Fibroblast of skin of back (primary cell): ENCODE data around the gene DHX9.

Source experiments
- DNase-seq: peaks from one replicate; pipeline ENCODE4 v3.0.0-alpha.2; 2013

DHX9 gene

DNA sequence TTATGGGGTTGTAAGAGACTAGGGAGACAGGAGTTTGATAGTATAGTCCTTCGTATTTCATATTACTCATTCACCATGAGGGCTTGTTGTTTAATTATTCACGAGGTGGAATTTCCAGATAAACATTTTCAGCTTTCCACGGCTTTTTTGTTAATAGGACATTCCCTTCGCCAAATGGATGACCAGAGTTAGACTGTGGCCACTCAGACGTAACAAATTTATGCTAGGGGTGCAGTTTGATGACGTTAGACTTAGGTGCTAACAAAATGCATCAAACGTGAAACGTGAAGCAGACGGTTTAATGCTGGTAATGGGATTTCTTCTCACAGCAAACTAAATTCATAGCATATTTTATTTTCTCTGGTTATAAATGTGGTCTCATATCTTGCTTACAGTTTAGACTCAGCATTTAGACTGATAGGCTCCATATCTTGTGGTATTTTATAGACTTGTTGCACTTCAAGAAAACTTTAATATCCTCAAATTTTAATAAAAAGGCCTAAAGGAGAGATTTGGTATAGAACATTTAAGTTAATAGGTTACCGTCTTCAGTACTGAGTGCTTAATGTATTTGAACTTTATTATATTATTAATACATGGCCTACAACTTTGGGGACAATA, 2.3 kb downstream of the DHX9 start:
- DNase-seq, result peak; percentile 37

GRCh38 chr1:182842265-182842664, 3.1 kb downstream of the DHX9 start:
- DNase-seq, result no peak

DNA sequence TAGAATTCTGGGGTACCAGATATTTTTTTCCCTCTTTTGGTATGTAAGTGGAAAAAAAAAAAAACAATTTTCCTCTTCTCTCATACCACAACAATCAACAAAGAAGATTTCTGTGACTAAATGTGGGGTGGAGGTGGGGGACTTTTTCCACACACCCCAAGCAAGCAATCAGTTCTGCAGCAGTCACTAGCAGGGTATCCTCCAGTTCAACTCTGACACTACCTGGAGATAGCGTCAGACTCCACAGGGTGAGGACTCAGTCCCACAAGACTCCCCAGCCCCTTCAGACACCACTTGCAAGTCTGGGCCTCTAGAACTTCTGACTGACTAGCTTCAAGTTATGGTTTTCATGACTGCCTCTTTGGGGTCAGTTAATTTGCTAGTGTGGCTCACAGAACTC, 6.2 kb downstream of the DHX9 start:
- DNase-seq, result no peak

GRCh38 chr1:182845894-182846293, 6.7 kb downstream of the DHX9 start:
- DNase-seq, result no peak

DNA sequence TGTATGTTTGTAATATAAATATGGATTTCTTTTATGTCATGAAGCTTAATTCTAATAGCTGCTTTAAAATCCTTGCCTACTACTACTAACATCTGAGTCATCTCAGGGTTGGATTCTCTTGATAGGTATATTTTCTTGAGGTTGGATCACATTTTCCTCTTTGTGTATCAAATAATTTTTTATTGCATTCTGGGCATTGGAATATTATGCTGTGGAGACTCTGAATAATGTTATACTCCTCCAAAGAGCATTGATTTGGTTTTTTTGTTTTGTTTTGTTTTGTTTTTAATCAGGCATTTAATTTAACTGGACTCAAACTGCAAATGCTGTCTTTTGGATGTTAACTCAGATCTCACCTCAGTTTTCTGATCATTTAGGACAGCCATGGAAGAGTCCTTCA, 8.0 kb downstream of the DHX9 start:
- DNase-seq, result no peak

- no peak for DNase-seq
Observed at GRCh38 chr1:182848736-182849135, 9.6 kb downstream of the DHX9 start.

- no peak for DNase-seq
Observed at GRCh38 chr1:182850319-182850718, 11.2 kb downstream of the DHX9 start.

- DNase-seq, result no peak
Observed at GRCh38 chr1:182851825-182852224, 12.7 kb downstream of the DHX9 start.

DNA sequence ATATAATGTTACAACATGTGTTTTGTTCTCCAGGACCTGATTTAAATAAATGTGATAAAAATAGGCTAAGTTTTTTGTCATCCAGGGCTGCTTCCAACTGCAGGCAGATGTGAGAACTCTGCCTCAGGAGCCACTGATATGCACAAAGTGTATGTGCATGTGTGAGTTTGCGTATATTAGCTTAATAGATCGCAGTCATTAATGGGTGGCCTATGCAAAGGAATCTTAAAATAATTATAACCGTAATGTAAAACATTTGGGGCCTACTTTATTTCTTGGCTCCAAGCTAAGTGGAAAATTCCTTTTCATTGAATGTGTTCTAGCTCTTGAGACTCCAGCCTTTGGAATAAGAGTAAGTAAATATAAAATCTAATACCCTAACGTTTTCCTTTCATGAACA, 16.8 kb downstream of the DHX9 start:
- DNase-seq, result no peak

DNA sequence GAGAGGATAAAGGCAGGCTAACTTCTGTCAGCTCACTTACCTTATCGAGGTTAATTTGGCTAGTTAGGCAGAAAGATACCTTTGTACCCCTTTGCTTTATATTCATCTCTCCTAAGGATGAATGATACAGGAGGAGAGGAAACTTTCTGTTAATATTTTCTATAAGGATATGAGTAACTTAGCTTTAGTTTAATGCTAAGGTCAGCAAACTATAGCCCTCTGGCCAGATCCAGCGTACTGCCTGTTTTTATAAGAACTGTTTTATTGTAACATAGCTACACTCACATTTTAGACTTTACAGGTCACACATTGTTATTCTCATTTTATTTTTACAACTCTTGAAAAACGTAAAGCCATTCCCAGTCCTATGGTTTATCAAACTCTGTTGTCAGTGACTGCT, 18.1 kb downstream of the DHX9 start:
- no peak for DNase-seq

- DNase-seq, result no peak
Observed at GRCh38 chr1:182860658-182861057, 21.5 kb downstream of the DHX9 start.

- DNase-seq, result peak; percentile 63
Observed at GRCh38 chr1:182861994-182862393, 22.8 kb downstream of the DHX9 start.

- no peak for DNase-seq
Observed at GRCh38 chr1:182862827-182863226, 23.7 kb downstream of the DHX9 start.

- no peak for DNase-seq
Observed at GRCh38 chr1:182863940-182864339, 24.8 kb downstream of the DHX9 start.

DNA sequence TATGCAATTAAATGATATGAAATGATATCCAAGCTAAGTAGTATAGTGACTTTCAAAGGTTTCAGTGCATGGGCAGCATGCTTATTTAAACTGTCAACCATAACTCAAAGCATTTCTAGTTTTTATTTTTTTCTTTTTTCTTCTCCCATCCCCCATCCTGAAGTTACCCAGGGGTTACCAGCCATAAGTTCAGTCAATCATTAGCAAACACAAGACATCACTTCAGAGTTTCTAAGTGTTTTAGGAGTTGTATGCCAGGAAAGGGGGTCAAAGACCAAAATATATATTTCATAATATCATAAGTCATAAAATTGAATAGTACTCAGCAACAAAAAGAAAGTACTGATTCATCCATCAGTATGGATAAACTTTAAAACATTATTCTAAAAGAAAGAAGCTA, 28.7 kb downstream of the DHX9 start:
- DNase-seq, result no peak

- DNase-seq, result no peak
Observed at GRCh38 chr1:182869241-182869666, 30.1 kb downstream of the DHX9 start.

- DNase-seq, result no peak
Observed at GRCh38 chr1:182872881-182873280, 33.7 kb downstream of the DHX9 start.

DNA sequence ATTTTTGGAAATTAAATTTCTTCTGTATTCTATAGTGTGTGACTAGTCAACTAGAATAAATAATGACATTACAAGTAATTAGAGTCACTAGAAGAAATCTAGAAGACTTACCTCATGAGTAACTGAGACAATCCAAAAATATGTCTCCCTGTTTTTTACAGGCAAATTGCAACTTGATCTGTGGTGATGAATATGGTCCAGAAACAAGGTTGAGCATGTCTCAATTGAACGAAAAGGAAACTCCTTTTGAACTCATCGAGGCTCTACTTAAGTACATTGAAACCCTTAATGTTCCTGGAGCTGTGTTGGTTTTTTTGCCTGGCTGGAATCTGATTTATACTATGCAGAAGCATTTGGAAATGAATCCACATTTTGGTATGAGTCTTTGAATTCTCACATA, 36.7 kb downstream of the DHX9 start:
- no peak for DNase-seq

GRCh38 chr1:182877331-182877730, 38.2 kb downstream of the DHX9 start:
- no peak for DNase-seq

- DNase-seq, result no peak
Observed at GRCh38 chr1:182877842-182878241, 38.7 kb downstream of the DHX9 start.

GRCh38 chr1:182884872-182885271, 45.7 kb downstream of the DHX9 start:
- DNase-seq, result no peak

GRCh38 chr1:182885591-182885990, 46.4 kb downstream of the DHX9 start:
- no peak for DNase-seq

DNA sequence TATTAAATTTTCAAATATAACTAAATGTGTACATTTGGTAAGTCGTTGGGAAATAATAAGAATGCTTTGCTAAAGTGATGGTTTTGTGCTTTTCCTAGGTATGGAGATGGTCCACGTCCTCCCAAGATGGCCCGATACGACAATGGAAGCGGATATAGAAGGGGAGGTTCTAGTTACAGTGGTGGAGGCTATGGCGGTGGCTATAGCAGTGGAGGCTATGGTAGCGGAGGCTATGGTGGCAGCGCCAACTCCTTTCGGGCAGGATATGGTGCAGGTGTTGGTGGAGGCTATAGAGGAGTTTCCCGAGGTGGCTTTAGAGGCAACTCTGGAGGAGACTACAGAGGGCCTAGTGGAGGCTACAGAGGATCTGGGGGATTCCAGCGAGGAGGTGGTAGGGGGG, 47.8 kb downstream of the DHX9 start:
- no peak for DNase-seq

DNA sequence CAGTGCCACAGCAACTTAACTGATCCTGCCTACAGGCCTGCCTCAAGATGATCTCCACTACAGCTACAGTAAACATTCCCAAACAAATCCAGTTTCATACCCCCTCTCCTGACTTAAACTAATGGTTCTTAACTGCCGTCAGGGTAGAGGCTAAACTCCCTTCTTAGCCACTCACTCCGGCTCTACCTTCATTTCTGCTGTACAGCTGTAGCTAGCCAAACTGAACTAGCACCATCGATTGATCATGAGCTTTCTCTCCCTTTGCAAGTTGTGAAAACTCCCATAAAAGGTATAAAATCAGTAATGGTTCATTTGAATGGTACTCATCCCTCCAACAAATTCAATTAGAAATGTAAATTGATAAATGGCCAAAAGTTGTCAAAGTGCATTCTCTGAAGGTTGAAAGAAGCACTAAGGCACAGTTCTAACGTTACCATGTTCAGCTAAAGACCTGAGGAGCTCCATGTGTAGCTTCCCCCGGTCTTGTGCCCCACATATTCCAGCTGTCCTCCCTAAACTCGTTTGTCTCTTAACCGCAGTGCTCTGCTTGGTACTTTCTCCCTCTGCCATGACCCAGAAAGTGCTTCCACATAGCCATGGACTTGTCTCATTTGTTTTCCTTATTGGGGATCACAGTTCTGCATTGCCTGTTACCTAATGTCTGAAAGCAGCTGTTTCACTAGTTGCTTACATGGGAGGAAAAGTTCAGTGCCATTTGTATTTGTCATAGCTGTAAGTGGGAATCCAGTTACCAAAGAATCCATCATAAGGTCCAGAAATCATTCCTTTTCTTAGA, 49.8 kb downstream of the DHX9 start:
- peak; percentile 22 for DNase-seq

DNA sequence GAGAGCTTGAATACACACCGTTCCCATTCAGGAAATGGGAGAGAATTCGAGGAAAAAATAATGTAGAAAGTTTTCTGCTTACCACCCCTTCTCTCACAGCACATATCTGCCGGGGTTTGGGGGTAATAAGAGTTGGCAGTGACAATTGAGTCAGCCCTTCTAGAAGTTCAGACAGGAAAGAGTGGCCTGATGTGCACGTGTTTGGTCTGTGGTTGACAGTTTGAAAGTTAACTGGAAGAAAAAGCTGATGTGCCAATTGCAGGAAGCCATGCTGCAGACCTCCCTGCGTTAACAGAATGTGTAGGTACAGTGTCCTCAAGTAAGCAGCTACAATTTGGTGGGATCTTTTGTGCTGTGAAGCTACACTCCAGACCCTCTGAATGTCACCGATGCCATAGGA, 50.9 kb downstream of the DHX9 start:
- DNase-seq, result no peak
